ENCODE data around the gene EMP3.

DNA sequence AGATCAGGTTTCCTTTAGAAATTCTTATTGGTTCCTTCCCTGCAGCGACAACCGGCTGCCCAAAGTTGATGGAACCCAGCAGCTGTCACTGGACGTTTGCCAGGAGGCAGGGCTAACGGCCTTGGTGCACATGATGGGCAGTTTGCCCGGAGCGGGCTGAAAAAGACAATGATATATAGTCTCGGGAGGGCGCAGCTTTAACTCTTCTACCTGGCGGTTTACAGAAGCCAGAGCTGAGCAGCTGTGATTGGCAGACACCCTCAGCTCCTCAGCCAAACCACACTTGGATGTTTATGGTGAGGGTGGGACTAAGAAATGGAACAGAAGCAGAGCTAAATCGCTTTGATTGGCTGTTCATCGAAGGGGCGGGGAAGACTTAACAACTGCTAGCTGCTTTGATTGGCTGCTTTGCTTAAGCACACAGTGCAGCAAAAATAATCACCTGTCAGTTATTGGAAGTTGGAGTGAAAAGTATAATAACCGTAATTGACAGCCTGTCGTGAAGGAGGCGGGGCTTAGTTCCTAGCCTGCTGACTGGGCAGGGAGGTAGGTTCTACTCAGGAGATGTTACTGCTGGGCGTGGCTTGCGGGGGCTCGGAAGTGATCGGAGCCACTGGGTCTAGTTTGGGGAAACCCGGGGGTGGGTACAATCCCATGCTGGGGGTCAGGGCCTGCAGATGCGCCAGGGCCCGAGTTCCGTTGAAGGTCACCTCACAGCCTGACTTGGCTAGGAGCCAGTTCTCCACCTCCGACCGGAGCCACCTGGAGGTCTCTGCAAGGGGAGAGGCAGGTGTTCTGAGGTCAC, 7.5 kb downstream of the EMP3 start:
- TF ChIP-seq, protein P1, sequence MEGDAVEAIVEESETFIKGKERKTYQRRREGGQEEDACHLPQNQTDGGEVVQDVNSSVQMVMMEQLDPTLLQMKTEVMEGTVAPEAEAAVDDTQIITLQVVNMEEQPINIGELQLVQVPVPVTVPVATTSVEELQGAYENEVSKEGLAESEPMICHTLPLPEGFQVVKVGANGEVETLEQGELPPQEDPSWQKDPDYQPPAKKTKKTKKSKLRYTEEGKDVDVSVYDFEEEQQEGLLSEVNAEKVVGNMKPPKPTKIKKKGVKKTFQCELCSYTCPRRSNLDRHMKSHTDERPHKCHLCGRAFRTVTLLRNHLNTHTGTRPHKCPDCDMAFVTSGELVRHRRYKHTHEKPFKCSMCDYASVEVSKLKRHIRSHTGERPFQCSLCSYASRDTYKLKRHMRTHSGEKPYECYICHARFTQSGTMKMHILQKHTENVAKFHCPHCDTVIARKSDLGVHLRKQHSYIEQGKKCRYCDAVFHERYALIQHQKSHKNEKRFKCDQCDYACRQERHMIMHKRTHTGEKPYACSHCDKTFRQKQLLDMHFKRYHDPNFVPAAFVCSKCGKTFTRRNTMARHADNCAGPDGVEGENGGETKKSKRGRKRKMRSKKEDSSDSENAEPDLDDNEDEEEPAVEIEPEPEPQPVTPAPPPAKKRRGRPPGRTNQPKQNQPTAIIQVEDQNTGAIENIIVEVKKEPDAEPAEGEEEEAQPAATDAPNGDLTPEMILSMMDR (IDR thresholded peaks at IDR 0.05): peak in 1 of 6 experiments; percentile 7
- peak; percentile 82 to 88 for TF ChIP-seq POLR2A (IDR thresholded peaks at IDR 0.05)
